HEK293T (cell line): Measurements from ENCODE around the gene CIB2.

ENCODE experiments used
- FOXM1 ChIP-seq: fragments of 450-650 bp; IDR thresholded peaks from 2 replicates; pipeline ENCODE4 v1.6.1; 2017; ENCODE audit warnings: mild to moderate bottlenecking, borderline replicate concordance
- HDGF ChIP-seq: fragments of 450-650 bp; IDR thresholded peaks from 2 replicates; pipeline ENCODE4 v1.6.1; 2017; ENCODE audit warnings: antibody characterized with exemption, borderline replicate concordance
- SP1 ChIP-seq: fragments of 450-650 bp; IDR thresholded peaks from 2 replicates; pipeline ENCODE4 v1.6.1; 2017
- TARDBP ChIP-seq: fragments of 450-650 bp; IDR thresholded peaks from 2 replicates; pipeline ENCODE4 v1.6.1; 2016
- ZNF384 ChIP-seq: fragments of 450-650 bp; IDR thresholded peaks from 2 replicates; pipeline ENCODE4 v1.6.1; 2016

- no peak for TF ChIP-seq FOXM1
- no peak for TF ChIP-seq ZNF384
- TF ChIP-seq HDGF: no peak
- no peak for TF ChIP-seq TARDBP
- TF ChIP-seq SP1: no peak
Measured at GRCh38 chr15:78103406-78104118, 27.7 kb downstream of the CIB2 start.
